K562 (cell line): Measurements from ENCODE around the gene SLC25A4. TPM values are rescaled to one million over a fixed set of nuclear protein-coding genes. Genes with fewer than 3 reads are reported as not detected.

ENCODE experiments used
- CHD7 ChIP-seq: fragments of 200-600 bp; sonication (generic); IDR thresholded peaks from one replicate; pipeline ENCODE4 v1.6.1; 2012; ENCODE audit warnings: mild to moderate bottlenecking, low read depth, low read length, inconsistent platforms
- DDX20 ChIP-seq: fragments of 450-650 bp; IDR thresholded peaks from 2 replicates; pipeline ENCODE4 v1.6.1; 2016; ENCODE audit warnings: missing genetic modification characterization, low read depth, mild to moderate bottlenecking, missing compliant biosample characterization, moderate library complexity
- E2F4 ChIP-seq: sonication (generic); formaldehyde crosslinking; IDR thresholded peaks from 2 replicates; pipeline ENCODE4 v1.8.0; 2022; ENCODE audit warnings: mild to moderate bottlenecking, low read depth, missing genetic modification reagents
- MAZ ChIP-seq, 2 experiments: fragments of 450-650 bp in 1 of 2; sonication (generic) in 1 of 2; formaldehyde crosslinking; IDR thresholded peaks in 1 of 2; conservative IDR thresholded peaks in 1 of 2; 2 replicates each; pipeline versions ENCODE4 v1.4.0 to v1.5.0; 2020; ENCODE audit warnings: mild to moderate bottlenecking in 1 of 2, missing genetic modification reagents in 1 of 2
- NR1H2 ChIP-seq: sonication (generic); formaldehyde crosslinking; IDR thresholded peaks from 2 replicates; pipeline ENCODE4 v1.4.0; 2020; ENCODE audit warnings: mild to moderate bottlenecking, missing genetic modification reagents
- PREB ChIP-seq: sonication (generic); formaldehyde crosslinking; IDR thresholded peaks from 2 replicates; pipeline ENCODE4 v1.8.1; 2023; ENCODE audit warnings: mild to moderate bottlenecking, missing genetic modification reagents
- PRMT5 ChIP-seq: sonication (generic); formaldehyde crosslinking; IDR thresholded peaks from 2 replicates; pipeline ENCODE4 v1.5.0; 2020; ENCODE audit warnings: missing genetic modification reagents
- TRIM28 ChIP-seq: fragments of 450-650 bp; IDR thresholded peaks from 2 replicates; pipeline ENCODE4 v1.6.1; 2017
- polyA plus RNA-seq, 8 experiments: library from polyadenylated mRNA; depleted of rRNA in 4 of 8; stranded (reverse) in 5 of 8; unstranded in 3 of 8; fragments of >200 nt; fragmentation: Nextera tagmentation in 2 of 8; fragmentation: Illumina TruSeq in 1 of 8; extraction: Ambion mirVana in 2 of 8; extraction: Trizol in 1 of 8; gene quantifications; 2 replicates each; pipeline versions ENCODE4 v1.2.1 to v1.2.3, GENCODE V29; 2011 to 2014; ENCODE audit warnings: inconsistent platforms in 1 of 8, missing spikeins in 1 of 8
- total RNA-seq, 7 experiments: library from RNA; depleted of rRNA in 6 of 7; stranded (reverse); fragments of >200 nt in 6 of 7; fragmentation: Illumina TruSeq in 2 of 7; extraction: Trizol in 2 of 7; gene quantifications; 2 replicates each; pipeline versions ENCODE4 v1.2.1 to v1.2.3, GENCODE V29; 2011 to 2021; ENCODE audit warnings: low replicate concordance in 1 of 7

Gene SLC25A4
- total and polyA plus RNA-seq, 9 of the 15 experiments (the other 6 are each of a cell fraction or from before 2014, with no cell fraction given) = 8.3 to 28.6 (median 19.5) TPM

- no peak for TF ChIP-seq CHD7
- TF ChIP-seq DDX20 (tag) = no peak
- no peak for TF ChIP-seq TRIM28
- TF ChIP-seq PREB (CRISPR knock-in tag) = no peak
- TF ChIP-seq NR1H2 = no peak
- TF ChIP-seq MAZ (CRISPR knock-in tag; conservative IDR thresholded peaks at IDR 0.05 in 1 of 2, IDR thresholded peaks at IDR 0.05 in 1 of 2) = no peak
- no peak for TF ChIP-seq PRMT5 (CRISPR knock-in tag)
- TF ChIP-seq E2F4 = no peak
These were observed 31.0 kb upstream of the SLC25A4 start (continued) for GRCh38 chr4:185112104-185112503.
